ENCODE measurements around the gene MKI67.
"Not testable (repeated sequence)": the region's sequence is repeated elsewhere in the genome, so short reads cannot be mapped to it uniquely, and the experiment has no call there.

The MKI67 gene

DNA sequence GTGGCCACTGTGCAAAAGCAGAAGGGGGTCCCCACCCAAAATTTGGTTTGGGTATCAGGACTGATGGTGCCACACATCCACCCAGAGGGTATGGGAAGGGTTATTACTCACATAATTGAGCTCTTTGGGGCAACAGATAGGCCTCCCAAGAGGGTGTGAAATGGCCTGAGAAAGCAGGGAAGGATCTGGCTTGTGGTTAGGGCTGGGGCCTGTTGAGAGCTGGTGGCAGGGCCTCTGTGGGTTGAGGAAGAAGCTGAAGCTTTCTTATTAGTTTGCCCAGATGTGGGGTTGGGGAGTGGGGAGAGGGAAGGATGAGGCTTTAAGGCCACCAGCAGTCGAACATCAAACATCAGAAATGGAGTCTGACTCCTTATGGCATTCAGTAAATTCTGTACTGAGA lies 18.3 kb upstream of the MKI67 start:
- Histone ChIP-seq H3K9me3 (no peaks in the 10 kb centered on the region), H3K4me1 (ENCODE audit: control insufficient read depth in 1 of 2, insufficient read depth in 1 of 2, low read depth in 1 of 2, low read length in 1 of 2) (peaks cover 0 to 3% of the 10 kb centered on the region in 2 experiments), H3K27me3 (peaks cover 18% of the 10 kb centered on the region), H3K4me3 (ENCODE audit: low read depth in 1 of 2, low read length in 1 of 2) (no peak overlapping the region), H3K36me3 (no peaks in the 10 kb centered on the region), H3K27ac (no peak overlapping the region)
- TF ChIP-seq, protein P1, sequence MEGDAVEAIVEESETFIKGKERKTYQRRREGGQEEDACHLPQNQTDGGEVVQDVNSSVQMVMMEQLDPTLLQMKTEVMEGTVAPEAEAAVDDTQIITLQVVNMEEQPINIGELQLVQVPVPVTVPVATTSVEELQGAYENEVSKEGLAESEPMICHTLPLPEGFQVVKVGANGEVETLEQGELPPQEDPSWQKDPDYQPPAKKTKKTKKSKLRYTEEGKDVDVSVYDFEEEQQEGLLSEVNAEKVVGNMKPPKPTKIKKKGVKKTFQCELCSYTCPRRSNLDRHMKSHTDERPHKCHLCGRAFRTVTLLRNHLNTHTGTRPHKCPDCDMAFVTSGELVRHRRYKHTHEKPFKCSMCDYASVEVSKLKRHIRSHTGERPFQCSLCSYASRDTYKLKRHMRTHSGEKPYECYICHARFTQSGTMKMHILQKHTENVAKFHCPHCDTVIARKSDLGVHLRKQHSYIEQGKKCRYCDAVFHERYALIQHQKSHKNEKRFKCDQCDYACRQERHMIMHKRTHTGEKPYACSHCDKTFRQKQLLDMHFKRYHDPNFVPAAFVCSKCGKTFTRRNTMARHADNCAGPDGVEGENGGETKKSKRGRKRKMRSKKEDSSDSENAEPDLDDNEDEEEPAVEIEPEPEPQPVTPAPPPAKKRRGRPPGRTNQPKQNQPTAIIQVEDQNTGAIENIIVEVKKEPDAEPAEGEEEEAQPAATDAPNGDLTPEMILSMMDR (IDR thresholded peaks at IDR 0.05): no peak

DNA sequence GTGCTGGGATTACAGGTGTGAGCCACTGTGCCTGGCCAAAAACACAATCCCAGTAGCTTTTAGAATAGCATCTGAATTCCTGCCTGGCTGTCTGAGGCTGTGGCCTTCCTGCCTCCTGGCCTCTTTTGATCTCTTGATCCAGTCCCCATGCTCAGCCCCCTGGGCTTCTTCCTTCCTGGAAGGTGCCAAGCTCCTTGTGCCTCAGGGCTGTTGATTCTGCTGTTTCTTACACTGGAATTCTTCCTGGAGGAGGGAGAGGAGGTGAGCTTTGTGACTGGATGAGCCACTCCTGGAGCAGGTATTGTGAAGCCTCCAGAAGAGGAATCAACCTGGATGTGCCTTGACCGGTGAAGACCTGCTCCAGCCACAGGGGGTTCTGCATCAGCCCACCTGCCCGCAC lies 17.3 kb upstream of the MKI67 start:
- H3K36me3 ChIP-seq: no peaks in the 10 kb centered on the region
- no peaks in the 10 kb centered on the region for H3K4me1 ChIP-seq (ENCODE audit: control insufficient read depth in 1 of 2, insufficient read depth in 1 of 2, low read depth in 1 of 2, low read length in 1 of 2)
- peaks cover 8% of the 10 kb centered on the region for H3K27me3 ChIP-seq
- TF ChIP-seq, protein P1 (IDR thresholded peaks at IDR 0.05): no peak
- no peak overlapping the region for H3K27ac ChIP-seq
- no peaks in the 10 kb centered on the region for H3K9me3 ChIP-seq
- no peak overlapping the region for H3K4me3 ChIP-seq (ENCODE audit: low read depth in 1 of 2, low read length in 1 of 2)

DNA sequence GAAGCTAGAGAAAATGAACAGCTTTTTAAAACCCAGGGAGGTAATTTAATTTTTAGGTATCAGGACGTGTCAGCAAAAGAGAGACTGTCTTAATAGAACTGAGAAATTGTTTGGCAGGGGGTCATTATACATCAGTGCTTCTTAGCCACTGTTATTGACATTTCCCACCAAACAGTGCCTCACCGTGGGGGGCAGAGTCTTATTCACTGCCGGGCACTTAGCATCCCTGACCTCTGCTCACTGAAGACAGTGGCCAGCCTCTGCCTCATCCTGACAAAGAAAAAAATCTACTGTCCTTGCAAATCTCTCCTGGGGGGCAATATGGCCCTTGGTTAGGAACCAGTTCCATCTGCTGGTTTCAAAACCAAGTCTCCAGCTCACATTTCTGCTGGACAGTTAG lies 14.2 kb upstream of the MKI67 start:
- TF ChIP-seq, protein P1 (IDR thresholded peaks at IDR 0.05): no peak
- no peaks in the 10 kb centered on the region for H3K27me3 ChIP-seq
- H3K36me3 ChIP-seq: no peaks in the 10 kb centered on the region
- no peaks in the 10 kb centered on the region for H3K9me3 ChIP-seq
- no peaks in the 10 kb centered on the region for H3K4me1 ChIP-seq (ENCODE audit: control insufficient read depth in 1 of 2, insufficient read depth in 1 of 2, low read depth in 1 of 2, low read length in 1 of 2)
- no peak overlapping the region for H3K4me3 ChIP-seq (ENCODE audit: low read depth in 1 of 2, low read length in 1 of 2)
- no peak overlapping the region for H3K27ac ChIP-seq

DNA sequence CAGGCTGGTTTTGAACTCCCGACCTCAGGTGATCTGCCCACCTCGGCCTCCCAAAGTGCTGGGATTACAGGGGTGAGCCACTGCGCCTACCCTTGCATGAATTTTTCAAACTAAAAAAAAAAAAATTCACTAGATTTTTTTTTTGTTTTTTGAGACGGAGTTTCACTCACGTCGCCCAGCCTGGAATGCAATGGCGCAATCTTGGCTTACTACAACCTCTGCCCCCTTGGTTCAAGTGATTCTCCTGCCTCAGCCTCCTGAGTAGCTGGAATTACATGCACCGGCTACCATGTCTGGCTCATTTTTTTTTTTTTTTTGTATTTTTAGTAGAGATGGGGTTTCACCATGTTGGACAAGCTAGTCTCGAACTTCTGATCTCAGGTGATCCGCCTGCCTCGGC lies 12.2 kb upstream of the MKI67 start:
- not testable (repeated sequence) for H3K27me3 ChIP-seq; H3K9me3 ChIP-seq; H3K36me3 ChIP-seq; H3K27ac ChIP-seq; H3K4me3 ChIP-seq (ENCODE audit: low read depth in 1 of 2, low read length in 1 of 2); H3K4me1 ChIP-seq (ENCODE audit: control insufficient read depth in 1 of 2, insufficient read depth in 1 of 2, low read depth in 1 of 2, low read length in 1 of 2)

DNA sequence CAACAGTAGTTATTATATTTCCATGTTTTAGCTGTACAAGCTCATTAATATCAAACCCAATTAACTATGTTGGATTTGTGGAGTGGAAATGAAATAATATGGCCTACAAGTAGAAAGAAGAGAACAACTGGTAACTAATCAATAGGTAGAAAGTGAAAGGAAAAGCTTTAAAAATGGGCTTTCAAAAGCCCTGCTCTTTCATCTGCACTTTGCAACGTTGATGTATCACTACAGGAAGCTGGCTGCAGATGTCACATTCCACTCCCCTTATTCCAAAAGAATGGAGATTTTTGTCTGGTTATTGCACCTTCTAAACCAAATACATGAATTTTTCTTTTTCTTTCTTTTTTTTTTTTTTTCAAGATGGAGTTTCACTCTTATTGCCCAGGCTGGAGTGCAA lies 11.7 kb upstream of the MKI67 start:
- no peaks in the 10 kb centered on the region for H3K9me3 ChIP-seq
- no peak overlapping the region for H3K27ac ChIP-seq
- no peaks in the 10 kb centered on the region for H3K4me1 ChIP-seq (ENCODE audit: control insufficient read depth in 1 of 2, insufficient read depth in 1 of 2, low read depth in 1 of 2, low read length in 1 of 2)
- H3K36me3 ChIP-seq: no peaks in the 10 kb centered on the region
- H3K4me3 ChIP-seq (ENCODE audit: low read depth in 1 of 2, low read length in 1 of 2): no peak overlapping the region
- TF ChIP-seq, protein P1 (IDR thresholded peaks at IDR 0.05): no peak
- H3K27me3 ChIP-seq: no peaks in the 10 kb centered on the region

DNA sequence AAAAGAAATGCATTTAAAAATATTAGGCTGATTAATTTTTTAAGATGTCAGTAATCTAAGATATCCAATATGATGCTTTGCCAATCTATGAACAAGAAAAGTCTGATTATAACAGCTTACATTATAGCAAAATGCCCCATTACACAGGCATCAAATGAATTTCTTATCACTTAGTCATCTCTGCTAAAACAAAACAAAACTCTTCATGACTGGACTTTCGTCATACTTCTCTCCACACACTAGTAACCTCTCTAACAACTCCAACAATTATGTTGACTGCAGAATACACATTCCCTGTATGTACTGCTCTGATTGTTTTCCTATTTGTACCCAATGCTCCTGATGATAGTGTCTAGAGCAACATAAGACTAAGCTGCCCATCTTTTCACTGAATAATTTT lies 3.8 kb upstream of the MKI67 start:
- TF ChIP-seq, protein P1 (IDR thresholded peaks at IDR 0.05): no peak
- Histone ChIP-seq H3K27ac (no peak overlapping the region), H3K27me3 (no peaks in the 10 kb centered on the region), H3K9me3 (no peaks in the 10 kb centered on the region), H3K4me1 (ENCODE audit: control insufficient read depth in 1 of 2, insufficient read depth in 1 of 2, low read depth in 1 of 2, low read length in 1 of 2) (peaks cover 18 to 20% of the 10 kb centered on the region in 2 experiments), H3K36me3 (no peaks in the 10 kb centered on the region), H3K4me3 (ENCODE audit: low read depth in 1 of 2, low read length in 1 of 2) (no peak overlapping the region)
